ENCODE data around the gene ARHGAP6.

ARHGAP6 gene

GRCh38 chrX:11172415-11172814 lies 493.3 kb downstream of the ARHGAP6 start:
- no peaks in the 10 kb centered on the region for H3K27me3 ChIP-seq (ENCODE audit: insufficient read depth, low read length)
- H3K79me2 ChIP-seq (ENCODE audit: control insufficient read depth, insufficient read depth, low read length, unreplicated experiment), result no peaks in the 10 kb centered on the region
- no peaks in the 10 kb centered on the region for H3K36me3 ChIP-seq (ENCODE audit: insufficient read depth, low read length)
- H3K4me3 ChIP-seq (ENCODE audit: low read depth, low read length), result no peak overlapping the region
- H3K4me1 ChIP-seq (ENCODE audit: control insufficient read depth, insufficient read depth, low read length, unreplicated experiment), result no peaks in the 10 kb centered on the region
- H3K27ac ChIP-seq (ENCODE audit: low read depth, low read length), result no peak overlapping the region
- H2AFZ ChIP-seq (ENCODE audit: low read length, unreplicated experiment), result no peak overlapping the region

GRCh38 chrX:11171956-11172355 lies 493.8 kb downstream of the ARHGAP6 start:
- no peaks in the 10 kb centered on the region for H3K27me3 ChIP-seq (ENCODE audit: insufficient read depth, low read length)
- no peak overlapping the region for H3K4me3 ChIP-seq (ENCODE audit: low read depth, low read length)
- H3K4me1 ChIP-seq (ENCODE audit: control insufficient read depth, insufficient read depth, low read length, unreplicated experiment), result no peaks in the 10 kb centered on the region
- H3K79me2 ChIP-seq (ENCODE audit: control insufficient read depth, insufficient read depth, low read length, unreplicated experiment), result no peaks in the 10 kb centered on the region
- H3K27ac ChIP-seq (ENCODE audit: low read depth, low read length), result no peak overlapping the region
- no peak overlapping the region for H2AFZ ChIP-seq (ENCODE audit: low read length, unreplicated experiment)
- no peaks in the 10 kb centered on the region for H3K36me3 ChIP-seq (ENCODE audit: insufficient read depth, low read length)

DNA sequence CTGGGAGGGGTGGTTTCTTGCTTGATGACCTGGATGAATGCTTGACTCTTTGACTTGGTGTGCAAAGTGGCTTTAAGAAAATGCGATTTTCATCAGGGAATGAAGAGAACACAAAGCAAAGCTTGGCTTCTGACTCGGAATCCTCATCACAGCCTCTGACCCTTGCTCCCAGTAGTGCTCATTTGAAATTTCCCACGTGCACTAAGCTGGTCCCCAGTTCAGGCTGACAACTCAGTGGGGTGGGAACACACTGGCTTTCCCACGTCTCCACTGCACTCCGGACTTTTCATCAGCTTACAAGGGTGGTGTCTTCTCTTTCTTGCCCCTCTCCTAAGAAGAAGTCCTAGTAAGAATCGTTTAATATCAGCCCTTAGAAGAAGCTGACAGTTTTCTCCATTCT lies 501.3 kb downstream of the ARHGAP6 start:
- Histone ChIP-seq H2AFZ (ENCODE audit: low read length, unreplicated experiment) (no peak overlapping the region), H3K4me3 (ENCODE audit: low read depth, low read length) (no peak overlapping the region), H3K27ac (ENCODE audit: low read depth, low read length) (no peak overlapping the region), H3K36me3 (ENCODE audit: insufficient read depth, low read length) (no peaks in the 10 kb centered on the region), H3K4me1 (ENCODE audit: control insufficient read depth, insufficient read depth, low read length, unreplicated experiment) (no peaks in the 10 kb centered on the region), H3K27me3 (ENCODE audit: insufficient read depth, low read length) (no peaks in the 10 kb centered on the region), H3K79me2 (ENCODE audit: control insufficient read depth, insufficient read depth, low read length, unreplicated experiment) (no peaks in the 10 kb centered on the region)

DNA sequence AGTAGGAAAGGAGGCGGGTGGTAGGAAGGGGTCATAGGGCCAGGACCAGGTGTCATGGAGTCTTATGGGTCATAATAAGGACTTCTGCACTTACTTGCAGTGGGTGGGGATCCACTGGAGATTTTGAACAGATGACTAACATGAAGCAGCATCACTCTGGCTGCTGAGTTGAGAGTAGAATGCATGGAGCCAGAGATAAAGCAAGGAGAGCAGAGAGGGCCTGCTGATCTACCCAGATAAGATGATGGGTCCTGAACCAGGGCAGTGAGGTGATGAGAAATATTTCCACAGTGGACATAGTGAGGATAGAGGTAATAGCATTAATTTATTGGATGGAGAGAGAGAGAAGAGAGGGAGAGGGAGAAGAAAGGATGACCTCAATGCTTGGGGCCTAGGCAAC lies 506.6 kb downstream of the ARHGAP6 start:
- H3K79me2 ChIP-seq (ENCODE audit: control insufficient read depth, insufficient read depth, low read length, unreplicated experiment), result no peaks in the 10 kb centered on the region

DNA sequence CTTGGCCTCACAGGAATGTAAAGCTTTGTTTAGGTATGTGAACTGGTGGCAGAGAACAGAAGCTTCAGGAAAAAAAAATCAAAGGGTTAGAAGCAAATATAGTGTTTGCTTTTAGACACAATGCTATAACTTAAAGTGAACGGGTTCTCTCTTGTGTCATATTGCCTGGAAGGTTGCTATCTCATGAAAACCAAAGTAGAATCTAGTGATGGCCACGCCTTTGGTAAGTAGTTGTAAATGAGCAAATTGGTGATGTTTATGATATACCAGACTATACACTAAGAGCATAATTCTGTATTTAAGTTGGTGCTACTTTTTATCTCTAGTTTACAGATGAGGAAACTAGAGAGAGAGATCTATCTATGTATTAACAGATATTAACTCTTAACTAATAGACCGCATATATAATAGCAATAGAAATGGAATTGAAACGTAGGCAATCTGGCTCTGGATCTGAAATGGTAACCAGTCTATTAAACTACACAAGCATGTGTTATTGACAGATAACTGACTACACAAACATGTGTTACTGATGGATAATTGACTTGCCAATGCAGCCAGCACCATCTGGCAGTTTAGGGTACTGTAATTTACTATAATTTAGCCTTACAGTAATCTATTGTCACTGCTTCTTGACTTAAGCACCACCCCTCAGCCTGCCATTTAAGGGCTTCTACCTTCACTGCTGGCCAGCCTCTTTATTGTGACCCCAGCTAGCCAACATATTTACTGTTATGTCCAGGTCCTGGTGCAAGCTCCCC lies 513.7 kb downstream of the ARHGAP6 start:
- no peaks in the 10 kb centered on the region for H3K4me1 ChIP-seq (ENCODE audit: control insufficient read depth, insufficient read depth, low read length, unreplicated experiment)
- H3K79me2 ChIP-seq (ENCODE audit: control insufficient read depth, insufficient read depth, low read length, unreplicated experiment), result no peaks in the 10 kb centered on the region
- no peaks in the 10 kb centered on the region for H3K27me3 ChIP-seq (ENCODE audit: insufficient read depth, low read length)
- no peak overlapping the region for H3K4me3 ChIP-seq (ENCODE audit: low read depth, low read length)
- H3K27ac ChIP-seq (ENCODE audit: low read depth, low read length), result no peak overlapping the region
- no peak overlapping the region for H2AFZ ChIP-seq (ENCODE audit: low read length, unreplicated experiment)
- no peaks in the 10 kb centered on the region for H3K36me3 ChIP-seq (ENCODE audit: insufficient read depth, low read length)

More for the DNA sequence above, 506.6 kb downstream of the ARHGAP6 start:
- no peaks in the 10 kb centered on the region for H3K36me3 ChIP-seq (ENCODE audit: insufficient read depth, low read length)
- no peak overlapping the region for H2AFZ ChIP-seq (ENCODE audit: low read length, unreplicated experiment)
- H3K4me3 ChIP-seq (ENCODE audit: low read depth, low read length), result no peak overlapping the region
- no peaks in the 10 kb centered on the region for H3K27me3 ChIP-seq (ENCODE audit: insufficient read depth, low read length)
- H3K4me1 ChIP-seq (ENCODE audit: control insufficient read depth, insufficient read depth, low read length, unreplicated experiment), result no peaks in the 10 kb centered on the region
- H3K27ac ChIP-seq (ENCODE audit: low read depth, low read length), result no peak overlapping the region

DNA sequence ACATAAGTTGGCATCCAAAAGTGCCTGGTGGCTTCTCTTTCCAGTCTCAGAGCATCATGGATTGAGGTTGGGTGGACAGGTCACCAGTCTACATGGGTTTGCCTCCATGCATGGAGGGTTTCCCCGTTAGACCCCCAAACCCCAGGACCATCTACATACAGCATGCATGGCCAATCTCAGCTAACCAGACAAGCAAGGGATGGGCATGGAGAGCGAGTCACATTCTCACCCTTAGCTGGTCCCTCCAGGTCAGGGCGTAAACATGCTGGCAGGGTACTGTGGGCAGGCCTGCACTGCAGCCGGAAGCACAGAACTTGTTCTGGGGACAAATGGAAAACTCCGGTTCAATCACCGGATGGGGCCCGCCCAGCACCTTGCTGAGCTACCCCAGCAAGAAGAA lies 517.3 kb downstream of the ARHGAP6 start:
- Histone ChIP-seq H2AFZ (ENCODE audit: low read length, unreplicated experiment) (no peak overlapping the region), H3K27me3 (ENCODE audit: insufficient read depth, low read length) (no peaks in the 10 kb centered on the region), H3K4me1 (ENCODE audit: control insufficient read depth, insufficient read depth, low read length, unreplicated experiment) (peaks cover 7% of the 10 kb centered on the region), H3K4me3 (ENCODE audit: low read depth, low read length) (no peak overlapping the region), H3K36me3 (ENCODE audit: insufficient read depth, low read length) (no peaks in the 10 kb centered on the region), H3K79me2 (ENCODE audit: control insufficient read depth, insufficient read depth, low read length, unreplicated experiment) (no peaks in the 10 kb centered on the region), H3K27ac (ENCODE audit: low read depth, low read length) (no peak overlapping the region)

GRCh38 chrX:11146411-11146810 lies 519.3 kb downstream of the ARHGAP6 start:
- Histone ChIP-seq H3K79me2 (ENCODE audit: control insufficient read depth, insufficient read depth, low read length, unreplicated experiment) (no peaks in the 10 kb centered on the region), H3K4me3 (ENCODE audit: low read depth, low read length) (no peak overlapping the region), H3K4me1 (ENCODE audit: control insufficient read depth, insufficient read depth, low read length, unreplicated experiment) (peaks cover 7% of the 10 kb centered on the region), H2AFZ (ENCODE audit: low read length, unreplicated experiment) (no peak overlapping the region), H3K27me3 (ENCODE audit: insufficient read depth, low read length) (no peaks in the 10 kb centered on the region), H3K27ac (ENCODE audit: low read depth, low read length) (no peak overlapping the region), H3K36me3 (ENCODE audit: insufficient read depth, low read length) (no peaks in the 10 kb centered on the region)

- H3K4me1 ChIP-seq (ENCODE audit: control insufficient read depth, insufficient read depth, low read length, unreplicated experiment), result peaks cover 7% of the 10 kb centered on the region
- H3K36me3 ChIP-seq (ENCODE audit: insufficient read depth, low read length), result no peaks in the 10 kb centered on the region
- no peak overlapping the region for H3K27ac ChIP-seq (ENCODE audit: low read depth, low read length)
- H2AFZ ChIP-seq (ENCODE audit: low read length, unreplicated experiment), result peak overlapping the region; percentile 85
- no peaks in the 10 kb centered on the region for H3K79me2 ChIP-seq (ENCODE audit: control insufficient read depth, insufficient read depth, low read length, unreplicated experiment)
- no peaks in the 10 kb centered on the region for H3K27me3 ChIP-seq (ENCODE audit: insufficient read depth, low read length)
- H3K4me3 ChIP-seq (ENCODE audit: low read depth, low read length), result no peak overlapping the region
Measured at GRCh38 chrX:11143931-11144678, 521.6 kb downstream of the ARHGAP6 start.

- Histone ChIP-seq H3K79me2 (ENCODE audit: control insufficient read depth, insufficient read depth, low read length, unreplicated experiment) (no peaks in the 10 kb centered on the region), H2AFZ (ENCODE audit: low read length, unreplicated experiment) (no peak overlapping the region), H3K4me1 (ENCODE audit: control insufficient read depth, insufficient read depth, low read length, unreplicated experiment) (no peaks in the 10 kb centered on the region), H3K27me3 (ENCODE audit: insufficient read depth, low read length) (no peaks in the 10 kb centered on the region), H3K36me3 (ENCODE audit: insufficient read depth, low read length) (no peaks in the 10 kb centered on the region), H3K27ac (ENCODE audit: low read depth, low read length) (no peak overlapping the region), H3K4me3 (ENCODE audit: low read depth, low read length) (no peak overlapping the region)
Measured at GRCh38 chrX:11138498-11139390, 527.0 kb downstream of the ARHGAP6 start.

DNA sequence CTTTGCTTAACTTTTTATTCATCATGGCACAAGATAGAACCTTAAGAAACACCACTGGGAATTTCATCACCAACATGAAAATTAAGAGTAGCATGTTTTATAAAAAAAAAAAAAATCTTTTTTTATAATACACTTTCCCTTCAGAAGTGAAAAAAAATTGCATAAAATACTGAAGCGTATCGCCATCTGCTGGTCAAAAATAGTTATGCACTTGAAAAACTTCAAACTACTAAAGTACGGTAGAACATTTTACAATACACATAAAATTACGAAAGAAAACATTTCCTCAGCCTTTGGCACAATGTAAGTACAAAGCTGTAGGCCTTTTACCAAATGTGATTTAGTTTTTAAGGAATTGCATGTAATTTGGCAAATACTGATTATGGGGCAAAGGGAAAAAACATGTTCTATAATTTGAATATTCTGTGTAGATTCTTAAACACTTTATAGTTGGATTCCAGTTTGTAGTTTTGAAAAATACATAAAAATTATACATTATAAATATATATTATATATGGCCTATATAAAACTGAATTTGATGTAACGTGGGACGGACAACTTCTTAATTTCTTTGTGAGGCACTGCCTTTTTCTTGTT lies 528.1 kb downstream of the ARHGAP6 start:
- Histone ChIP-seq H3K27ac (ENCODE audit: low read depth, low read length) (no peak overlapping the region), H3K27me3 (ENCODE audit: insufficient read depth, low read length) (no peaks in the 10 kb centered on the region), H3K79me2 (ENCODE audit: control insufficient read depth, insufficient read depth, low read length, unreplicated experiment) (no peaks in the 10 kb centered on the region), H2AFZ (ENCODE audit: low read length, unreplicated experiment) (no peak overlapping the region), H3K4me3 (ENCODE audit: low read depth, low read length) (no peak overlapping the region), H3K36me3 (ENCODE audit: insufficient read depth, low read length) (no peaks in the 10 kb centered on the region), H3K4me1 (ENCODE audit: control insufficient read depth, insufficient read depth, low read length, unreplicated experiment) (no peaks in the 10 kb centered on the region)
